K562 (cell line): ENCODE results near the gene HBQ1. TPM values are rescaled to one million over a fixed set of nuclear protein-coding genes. Genes with fewer than 3 reads are reported as not detected.
A peak's percentile ranks its signal among the peaks of the same experiment; 100 is the strongest.

Experiments used
- ATAC-seq: fragments of 200-7000 bp; cut with Tn5 transposase; 3 replicates; pipeline ENCODE4 v1.9.1; 2020; ENCODE audit warnings: moderate library complexity
- BruUV-seq: library from RNA; stranded (reverse); fragments of 400-500 nt; replicated peaks from 2 replicates; lab custom pipeline; 2021; lab: Mats Ljungman, UMichigan
- CTCF ChIA-PET: fragments of 300-600 bp; formaldehyde crosslinking; extraction: SDS; loops from one replicate; lab custom pipeline; 2021; ENCODE audit warnings: low intra/inter-chr PET ratio; lab: Yijun Ruan, JAX
- POLR2A ChIA-PET: fragments of 300-600, 350-650 bp; sonication (Branson Sonifier 250); formaldehyde crosslinking; extraction: SDS; loops from one replicate; lab custom pipeline; 2021; ENCODE audit warnings: antibody characterized with exemption, inconsistent platforms; lab: Yijun Ruan, JAX
- DNase-seq, 4 experiments: peaks; one replicate each; pipeline versions ENCODE4 v3.0.0 to v3.0.0-alpha.2; 2011 to 2018; ENCODE audit warnings: low spot score in 3 of 4, mixed read lengths in 3 of 4; ENCODE audit errors: extremely low read depth in 1 of 4
- FAIRE-seq: peaks from 2 replicates; lab custom pipeline; 2011; peaks lifted over from hg19 to GRCh38; lab: Jason Lieb, UNC
- H2AFZ ChIP-seq: 2 replicates; pipeline ENCODE4 v1.6.0; 2011; ENCODE audit warnings: low read depth, low read length, control low read depth, inconsistent platforms
- H3K27ac ChIP-seq: fragments of 200-600 bp; 3 replicates; pipeline ENCODE4 v1.8.0; 2011; ENCODE audit warnings: low read depth, mild to moderate bottlenecking, control low read depth, inconsistent platforms, low read length, moderate library complexity, mixed read lengths; ENCODE audit errors: extremely low read depth
- H3K27me3 ChIP-seq, 2 experiments: fragments of 300-600 bp in 1 of 2; 2 replicates in 1 of 2; 3 replicates in 1 of 2; pipeline versions ENCODE4 v1.6.0 to v1.8.0; 2011; ENCODE audit warnings: inconsistent platforms in 2 of 2, low read length in 2 of 2, mild to moderate bottlenecking in 1 of 2, mixed read lengths in 1 of 2, moderate library complexity in 1 of 2; ENCODE audit not compliant: control insufficient read depth in 2 of 2, insufficient read depth in 2 of 2
- H3K36me3 ChIP-seq: fragments of 300-600 bp; 3 replicates; pipeline ENCODE4 v1.8.0; 2011; ENCODE audit warnings: mild to moderate bottlenecking, low read length, inconsistent platforms; ENCODE audit not compliant: control insufficient read depth, insufficient read depth
- H3K4me1 ChIP-seq, 2 experiments: fragments of 200-600 bp in 1 of 2; replicated peaks in 1 of 2; 2 replicates in 1 of 2; 3 replicates in 1 of 2; pipeline versions ENCODE4 v1.5.1 to v1.8.0; 2011; ENCODE audit warnings: inconsistent platforms in 2 of 2, low read length in 2 of 2, mild to moderate bottlenecking in 1 of 2, mixed read lengths in 1 of 2, moderate library complexity in 1 of 2; ENCODE audit not compliant: control insufficient read depth in 2 of 2, insufficient read depth in 2 of 2
- H3K4me2 ChIP-seq: 2 replicates; pipeline ENCODE4 v1.6.1; 2011; ENCODE audit warnings: low read length, control low read depth, inconsistent platforms, mixed read lengths; ENCODE audit not compliant: insufficient read depth
- H3K4me3 ChIP-seq: fragments of 200-600 bp; sonication (generic), shearing (Covaris generic); 2 replicates; pipeline ENCODE4 v1.5.1; 2016; ENCODE audit warnings: control low read depth, inconsistent platforms
- H3K79me2 ChIP-seq: fragments of 200-600 bp; 3 replicates; pipeline ENCODE4 v1.8.0; 2011; ENCODE audit warnings: low read length, inconsistent platforms; ENCODE audit not compliant: control insufficient read depth, insufficient read depth
- H3K9ac ChIP-seq, 2 experiments: 2 replicates each; pipeline versions ENCODE4 v1.6.0 to v1.6.1; 2011; ENCODE audit warnings: low read depth in 2 of 2, low read length in 2 of 2, control low read depth in 1 of 2, inconsistent platforms in 1 of 2, mild to moderate bottlenecking in 1 of 2, mixed read lengths in 1 of 2; ENCODE audit not compliant: insufficient read depth in 1 of 2
- H3K9me1 ChIP-seq: one replicate; pipeline ENCODE4 v1.6.0; 2011; ENCODE audit warnings: inconsistent platforms, mild to moderate bottlenecking, low read length, moderate library complexity; ENCODE audit not compliant: control insufficient read depth, insufficient read depth
- H3K9me3 ChIP-seq: replicated peaks from 2 replicates; pipeline ENCODE4 v1.5.1; 2011; ENCODE audit warnings: low read depth, low read length, inconsistent platforms; ENCODE audit not compliant: control insufficient read depth, insufficient read depth
- H4K20me1 ChIP-seq: replicated peaks from 2 replicates; pipeline ENCODE4 v1.6.1; 2011; ENCODE audit warnings: low read length, inconsistent platforms, mixed read lengths; ENCODE audit not compliant: control insufficient read depth, insufficient read depth
- POLR2A ChIP-seq: fragments of 450-650 bp; conservative IDR thresholded peaks from 2 replicates; pipeline ENCODE4 v1.6.1; 2016
- POLR2G ChIP-seq: fragments of 200-400 bp; formaldehyde crosslinking; IDR thresholded peaks from 2 replicates; pipeline ENCODE4 v1.6.1; 2017; ENCODE audit warnings: low read depth, mild to moderate bottlenecking, antibody characterized with exemption, low read length, moderate library complexity
- ZNF263 ChIP-seq: sonication (generic); formaldehyde crosslinking; IDR thresholded peaks from 2 replicates; pipeline ENCODE4 v1.8.0; 2022; ENCODE audit warnings: mild to moderate bottlenecking, missing genetic modification reagents, borderline replicate concordance
- WGBS: fragments of 100-300 bp; shearing (Covaris generic); methylation state at CpG from one replicate; pipeline ENCODE4 v1.1.6; 2016; ENCODE audit warnings: low coverage, mixed read lengths; ENCODE audit not compliant: insufficient coverage; ENCODE audit errors: missing lambda C conversion rate; 5-methylcytosine and 5-hydroxymethylcytosine counted together
- in situ Hi-C: fragments of 300-500 bp; cut with MboI; formaldehyde crosslinking; loops from 4 replicates; pipeline ENCODE4 v1.15.0; 2018; ENCODE audit warnings: inconsistent platforms, mixed read lengths
- intact Hi-C: fragments of 100-400 bp; cut with micrococcal nuclease; formaldehyde crosslinking; loops from 2 replicates; pipeline ENCODE4 v1.14.2; 2022
- polyA plus RNA-seq, 8 experiments: library from polyadenylated mRNA; depleted of rRNA in 4 of 8; stranded (reverse) in 5 of 8; unstranded in 3 of 8; fragments of >200 nt; fragmentation: Nextera tagmentation in 2 of 8; fragmentation: Illumina TruSeq in 1 of 8; extraction: Ambion mirVana in 2 of 8; extraction: Trizol in 1 of 8; gene quantifications; 2 replicates each; pipeline versions ENCODE4 v1.2.1 to v1.2.3, GENCODE V29; 2011 to 2014; ENCODE audit warnings: inconsistent platforms in 1 of 8, missing spikeins in 1 of 8
- total RNA-seq, 7 experiments: library from RNA; depleted of rRNA in 6 of 7; stranded (reverse); fragments of >200 nt in 6 of 7; fragmentation: Illumina TruSeq in 2 of 7; extraction: Trizol in 2 of 7; gene quantifications; 2 replicates each; pipeline versions ENCODE4 v1.2.1 to v1.2.3, GENCODE V29; 2011 to 2021; ENCODE audit warnings: low replicate concordance in 1 of 7
- TF ChIP-seq, protein P1 (sequence below): fragments of 250-450 bp; sonication (Bioruptor Pico); IDR thresholded peaks from 2 replicates; pipeline ENCODE4 v1.4.0; 2020; ENCODE audit warnings: mild to moderate bottlenecking, moderate library complexity, borderline replicate concordance

HBQ1 gene
- total and polyA plus RNA-seq, 9 of the 15 experiments (the other 6 are each of a cell fraction or from before 2014, with no cell fraction given): 2.3 to 190 (median 19.8) TPM

DNA sequence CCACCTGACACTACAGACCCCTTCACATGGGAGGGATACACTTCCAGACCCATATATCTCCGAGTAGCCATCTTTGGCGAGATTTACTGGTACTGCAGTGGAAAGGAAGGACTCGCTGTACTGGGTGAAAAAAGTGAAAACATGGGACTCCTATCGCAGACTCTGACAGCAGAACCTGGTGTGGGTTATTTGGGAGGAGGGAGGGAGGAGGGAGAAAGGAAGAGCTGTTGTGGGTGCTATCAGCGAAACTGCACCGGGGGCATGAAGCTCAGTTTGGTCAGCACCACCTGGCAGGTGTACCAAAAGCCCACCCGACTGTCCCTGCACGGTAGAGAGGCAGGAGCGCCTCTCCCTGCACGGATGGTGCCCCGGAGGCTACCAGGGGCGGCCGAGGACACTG is 5.0 kb downstream of the HBQ1 start:
- in situ Hi-C loops: no loop called here
- POLR2A ChIA-PET: interaction anchor here (0.6 to 1.3 kb wide), 6 partner anchors 17 to 132 kb away, joined by 3 read pairs; partner anchors contain the start of gene POLR3K
- H3K9me1 ChIP-seq: peaks cover 3% of the 10 kb centered on the region
- H3K9me3 ChIP-seq: peaks cover 2% of the 10 kb centered on the region; the same call in 1 of the 2 replicates
- no peak overlapping the region for H3K27ac ChIP-seq
- peaks cover 17% of the 10 kb centered on the region for H3K79me2 ChIP-seq
- H3K4me2 ChIP-seq: no peak overlapping the region
- peaks cover 9 to 46% of the 10 kb centered on the region in 2 experiments; a peak in 4 of 5 replicates for H3K4me1 ChIP-seq
- CTCF ChIA-PET: no interaction called here
- FAIRE-seq: no peak
- no peak for ATAC-seq
- BruUV-seq: no TSS peak
- TF ChIP-seq, protein P1, sequence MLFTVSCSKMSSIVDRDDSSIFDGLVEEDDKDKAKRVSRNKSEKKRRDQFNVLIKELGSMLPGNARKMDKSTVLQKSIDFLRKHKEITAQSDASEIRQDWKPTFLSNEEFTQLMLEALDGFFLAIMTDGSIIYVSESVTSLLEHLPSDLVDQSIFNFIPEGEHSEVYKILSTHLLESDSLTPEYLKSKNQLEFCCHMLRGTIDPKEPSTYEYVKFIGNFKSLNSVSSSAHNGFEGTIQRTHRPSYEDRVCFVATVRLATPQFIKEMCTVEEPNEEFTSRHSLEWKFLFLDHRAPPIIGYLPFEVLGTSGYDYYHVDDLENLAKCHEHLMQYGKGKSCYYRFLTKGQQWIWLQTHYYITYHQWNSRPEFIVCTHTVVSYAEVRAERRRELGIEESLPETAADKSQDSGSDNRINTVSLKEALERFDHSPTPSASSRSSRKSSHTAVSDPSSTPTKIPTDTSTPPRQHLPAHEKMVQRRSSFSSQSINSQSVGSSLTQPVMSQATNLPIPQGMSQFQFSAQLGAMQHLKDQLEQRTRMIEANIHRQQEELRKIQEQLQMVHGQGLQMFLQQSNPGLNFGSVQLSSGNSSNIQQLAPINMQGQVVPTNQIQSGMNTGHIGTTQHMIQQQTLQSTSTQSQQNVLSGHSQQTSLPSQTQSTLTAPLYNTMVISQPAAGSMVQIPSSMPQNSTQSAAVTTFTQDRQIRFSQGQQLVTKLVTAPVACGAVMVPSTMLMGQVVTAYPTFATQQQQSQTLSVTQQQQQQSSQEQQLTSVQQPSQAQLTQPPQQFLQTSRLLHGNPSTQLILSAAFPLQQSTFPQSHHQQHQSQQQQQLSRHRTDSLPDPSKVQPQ (CRISPR knock-in tag): no peak
- TF ChIP-seq POLR2G (peak; percentile 50), ZNF263 (CRISPR knock-in tag) (peak; percentile 63; the same call in 1 of the 2 replicates), POLR2A (peak; percentile 44; the same call in 1 of the 2 replicates)
- 0 out of 2 replicates have a peak, but pooled peaks cover 6% of the 10 kb centered on the region for H4K20me1 ChIP-seq
- no peak overlapping the region for H3K4me3 ChIP-seq
- peaks cover 46% of the 10 kb centered on the region for H3K36me3 ChIP-seq
- H3K9ac ChIP-seq: peak overlapping the region in 1 of 2 experiments; percentile 36; a peak in 1 of 4 replicates
- WGBS: 90% methylated on average over 13 of the region's 13 CpGs
- no peaks in the 10 kb centered on the region for H3K27me3 ChIP-seq
- no peak overlapping the region for H2AFZ ChIP-seq
- intact Hi-C loops: no loop called here
- no peak for DNase-seq
